Thymus (tissue), 11 donors: Measurements from ENCODE around the gene EMILIN1. TPM values are rescaled to one million over a fixed set of nuclear protein-coding genes. Genes with fewer than 3 reads are reported as not detected.
A peak's percentile ranks its signal among the peaks of the same experiment; 100 is the strongest.

Experiments used
- DNase-seq, 9 donors: peaks; one replicate each; pipeline ENCODE4 v3.0.0-alpha.2; 2013; ENCODE audit warnings: low spot score in 9 of 9, low read depth in 6 of 9, missing footprints in 1 of 9
- H3K27ac ChIP-seq, 2 donors: one replicate each; pipeline ENCODE4 v1.5.1; 2013; ENCODE audit warnings: control low read depth in 1 of 2, low read depth in 1 of 2, low read length in 1 of 2, mild to moderate bottlenecking in 1 of 2, moderate library complexity in 1 of 2
- H3K27me3 ChIP-seq, 2 donors: one replicate each; pipeline ENCODE4 v1.5.1; 2013; ENCODE audit warnings: low read length in 1 of 2; ENCODE audit not compliant: control insufficient read depth in 2 of 2, insufficient read depth in 1 of 2
- H3K36me3 ChIP-seq, 2 donors: one replicate each; pipeline ENCODE4 v1.5.1; 2013; ENCODE audit warnings: low read length in 1 of 2, mild to moderate bottlenecking in 1 of 2, moderate library complexity in 1 of 2; ENCODE audit not compliant: control insufficient read depth in 2 of 2, insufficient read depth in 2 of 2
- H3K4me1 ChIP-seq, 2 donors: one replicate each; pipeline ENCODE4 v1.5.1; 2013; ENCODE audit warnings: low read length in 2 of 2; ENCODE audit not compliant: control insufficient read depth in 2 of 2, insufficient read depth in 2 of 2
- H3K4me3 ChIP-seq, 2 donors: one replicate each; pipeline ENCODE4 v1.5.1; 2013; ENCODE audit warnings: low read length in 2 of 2, control low read depth in 1 of 2, mild to moderate bottlenecking in 1 of 2
- H3K9me3 ChIP-seq, 2 donors: one replicate each; pipeline ENCODE4 v1.5.1; 2013; ENCODE audit warnings: low read length in 1 of 2, mild to moderate bottlenecking in 1 of 2; ENCODE audit not compliant: control insufficient read depth in 2 of 2, insufficient read depth in 1 of 2
- WGBS: extraction: QIAGEN DNeasy Blood & Tissue Kit; methylation state at CpG from one replicate; pipeline ENCODE4 v1.1.7; 2013; 5-methylcytosine and 5-hydroxymethylcytosine counted together
- polyA plus RNA-seq: library from polyadenylated mRNA; stranded (reverse); fragments of 200-250 nt; gene quantifications from one replicate; pipeline ENCODE4 v1.2.3, GENCODE V29; 2013
- total RNA-seq: library from RNA; stranded (reverse); fragments of 120-200 nt; gene quantifications from one replicate; pipeline ENCODE4 v1.2.4, GENCODE V29; 2013
- donor health status: healthy.

Gene EMILIN1
- total and polyA plus RNA-seq, 2 donors = 8.9 to 9.2 TPM

- Histone ChIP-seq H3K4me3 (no peak overlapping the region), H3K36me3 (peaks cover 67 to 75% of the 10 kb centered on the region in 2 donors), H3K27me3 (no peaks in the 10 kb centered on the region), H3K4me1 (peaks cover 0 to 10% of the 10 kb centered on the region in 2 donors), H3K27ac (no peak overlapping the region), H3K9me3 (no peaks in the 10 kb centered on the region)
- 95% methylated on average over 7 of the region's 7 CpGs for WGBS
- DNase-seq = no peak
Measured at GRCh38 chr2:27039871-27040270, 38.5 kb upstream of the EMILIN1 start.

GRCh38 chr2:27040282-27040681 lies 38.1 kb upstream of the EMILIN1 start:
- 97% methylated on average over 8 of the region's 8 CpGs for WGBS
- H3K27me3 ChIP-seq = no peaks in the 10 kb centered on the region
- H3K4me1 ChIP-seq = peaks cover 0 to 10% of the 10 kb centered on the region in 2 donors
- DNase-seq = no peak
- no peaks in the 10 kb centered on the region for H3K9me3 ChIP-seq
- no peak overlapping the region for H3K4me3 ChIP-seq
- no peak overlapping the region for H3K27ac ChIP-seq
- H3K36me3 ChIP-seq = peaks cover 64 to 71% of the 10 kb centered on the region in 2 donors

GRCh38 chr2:27041752-27042151 lies 36.7 kb upstream of the EMILIN1 start:
- 92% methylated on average over 5 of the region's 5 CpGs for WGBS
- H3K36me3 ChIP-seq = peaks cover 49 to 56% of the 10 kb centered on the region in 2 donors
- no peaks in the 10 kb centered on the region for H3K9me3 ChIP-seq
- no peak overlapping the region for H3K4me3 ChIP-seq
- peak overlapping the region in 1 of 2 donors; percentile 4 for H3K27ac ChIP-seq
- H3K27me3 ChIP-seq = no peaks in the 10 kb centered on the region
- no peak for DNase-seq
- peaks cover 0 to 10% of the 10 kb centered on the region in 2 donors for H3K4me1 ChIP-seq

GRCh38 chr2:27042159-27042661 lies 36.2 kb upstream of the EMILIN1 start:
- Histone ChIP-seq H3K9me3 (no peaks in the 10 kb centered on the region), H3K27me3 (no peaks in the 10 kb centered on the region), H3K27ac (no peak overlapping the region), H3K4me1 (peaks cover 0 to 10% of the 10 kb centered on the region in 2 donors), H3K4me3 (no peak overlapping the region), H3K36me3 (peaks cover 44 to 52% of the 10 kb centered on the region in 2 donors)
- 93% methylated on average over 10 of the region's 10 CpGs for WGBS
- DNase-seq = no peak

GRCh38 chr2:27042985-27043634 lies 35.3 kb upstream of the EMILIN1 start:
- Histone ChIP-seq H3K27ac (no peak overlapping the region), H3K4me1 (peaks cover 0 to 10% of the 10 kb centered on the region in 2 donors), H3K9me3 (no peaks in the 10 kb centered on the region), H3K36me3 (peaks cover 35 to 42% of the 10 kb centered on the region in 2 donors), H3K4me3 (no peak overlapping the region), H3K27me3 (no peaks in the 10 kb centered on the region)
- DNase-seq = no peak
- WGBS = 97% methylated on average over 7 of the region's 7 CpGs

- Histone ChIP-seq H3K27me3 (peaks cover 0 to 13% of the 10 kb centered on the region in 2 donors), H3K9me3 (no peaks in the 10 kb centered on the region), H3K4me3 (peak overlapping the region; percentile 81 to 83), H3K36me3 (peaks cover 11 to 14% of the 10 kb centered on the region in 2 donors), H3K27ac (peak overlapping the region in 1 of 2 donors; percentile 90), H3K4me1 (peaks cover 4 to 21% of the 10 kb centered on the region in 2 donors)
- WGBS = 11% methylated on average over 52 of the region's 52 CpGs
- peak in 3 of 9 donors; percentile 17 to 40 (median 30) for DNase-seq
Measured at GRCh38 chr2:27049422-27050280, 28.8 kb upstream of the EMILIN1 start.

- H3K4me1 ChIP-seq = peaks cover 4 to 21% of the 10 kb centered on the region in 2 donors
- WGBS = under 1% methylated on average over 48 of the region's 48 CpGs
Measured at GRCh38 chr2:27050281-27050995, 28.0 kb upstream of the EMILIN1 start.

GRCh38 chr2:27050996-27051901 lies 27.2 kb upstream of the EMILIN1 start, which contains the start of gene AGBL5:
Gene AGBL5, plus strand, starts transcription at chr2:27051668. Its CDS starts 1,291 bp downstream, at chr2:27052959.
- H3K27ac ChIP-seq = peak within 1 kb of the TSS; percentile 90 to 91
- under 1% methylated on average over 67 of the region's 67 CpGs for WGBS
- peaks cover 0 to 13% of the 10 kb centered on the region in 2 donors for H3K27me3 ChIP-seq

More at GRCh38 chr2:27050281-27050995, 28.0 kb upstream of the EMILIN1 start:
- peaks cover 19 to 22% of the 10 kb centered on the region in 2 donors for H3K36me3 ChIP-seq
- H3K9me3 ChIP-seq = no peaks in the 10 kb centered on the region
- peak in 8 of 9 donors; percentile 77 to 96 (median 86) for DNase-seq
- peaks cover 0 to 13% of the 10 kb centered on the region in 2 donors for H3K27me3 ChIP-seq
- peak overlapping the region; percentile 57 to 90 for H3K27ac ChIP-seq
- H3K4me3 ChIP-seq = peak overlapping the region; percentile 81 to 83

More at GRCh38 chr2:27050996-27051901, 27.2 kb upstream of the EMILIN1 start, which contains the start of gene AGBL5:
- H3K4me3 ChIP-seq = peak within 1 kb of the TSS; percentile 81 to 83
- peaks cover 4 to 21% of the 10 kb centered on the region in 2 donors for H3K4me1 ChIP-seq
- H3K36me3 ChIP-seq = peaks cover 26 to 30% of the 10 kb centered on the region in 2 donors
- no peaks in the 10 kb centered on the region for H3K9me3 ChIP-seq
- DNase-seq = peak; percentile 86 to 98 (median 93)
